PC-9 (cell line): ENCODE results near the gene PODXL. TPM values are rescaled to one million over a fixed set of nuclear protein-coding genes. Genes with fewer than 3 reads are reported as not detected.
A peak's percentile ranks its signal among the peaks of the same experiment; 100 is the strongest.

Experiments
- BruUV-seq: library from RNA; stranded (reverse); fragments of 400-500 nt; replicated peaks from 2 replicates; lab custom pipeline; 2021; lab: Mats Ljungman, UMichigan
- CTCF ChIA-PET: fragments of 300-600 bp; sonication (Branson Sonifier 250); formaldehyde crosslinking; loops from one replicate; lab custom pipeline; 2022; ENCODE audit warnings: antibody characterized with exemption; lab: Charles Lee
- POLR2A ChIA-PET: fragments of 300-600 bp; sonication (Branson Sonifier 250); formaldehyde crosslinking; loops from one replicate; lab custom pipeline; 2022; ENCODE audit warnings: antibody characterized with exemption; ENCODE audit not compliant: unreplicated experiment; lab: Charles Lee
- DNase-seq, 2 experiments: peaks; one replicate each; pipeline versions ENCODE4 v3.0.0 to v3.0.0-alpha.2; 2015 to 2022; ENCODE audit warnings: mixed read lengths in 1 of 2
- H2AFZ ChIP-seq: fragments of 200-600 bp; sonication (generic); 2 replicates; pipeline ENCODE4 v1.8.1; 2017; ENCODE audit warnings: antibody characterized with exemption
- H3F3A ChIP-seq: fragments of 200-600 bp; sonication (generic); 2 replicates; pipeline ENCODE4 v1.8.1; 2017; ENCODE audit warnings: antibody characterized with exemption, mild to moderate bottlenecking, low read depth; ENCODE audit not compliant: insufficient read depth
- H3K27ac ChIP-seq: fragments of 200-600 bp; sonication (generic); 2 replicates; pipeline ENCODE4 v1.6.1; 2016; ENCODE audit warnings: mixed run types
- H3K27me3 ChIP-seq: fragments of 200-600 bp; sonication (generic); 2 replicates; pipeline ENCODE4 v1.6.1; 2016; ENCODE audit warnings: low read depth, mixed run types; ENCODE audit not compliant: insufficient read depth
- H3K36me3 ChIP-seq: fragments of 200-600 bp; sonication (generic); 2 replicates; pipeline ENCODE4 v1.6.1; 2016; ENCODE audit warnings: low read depth, mixed run types
- H3K4me1 ChIP-seq: fragments of 200-600 bp; sonication (generic); replicated peaks from 2 replicates; pipeline ENCODE4 v1.6.1; 2016; ENCODE audit warnings: mixed run types; ENCODE audit not compliant: insufficient read depth
- H3K4me2 ChIP-seq: fragments of 200-600 bp; sonication (generic); 2 replicates; pipeline ENCODE4 v1.6.1; 2017; ENCODE audit warnings: mixed run types
- H3K4me3 ChIP-seq: fragments of 200-600 bp; sonication (generic); 2 replicates; pipeline ENCODE4 v1.6.1; 2016; ENCODE audit warnings: mixed run types
- H3K79me2 ChIP-seq: fragments of 200-600 bp; sonication (generic); 2 replicates; pipeline ENCODE4 v1.6.1; 2017; ENCODE audit warnings: low read depth, mixed run types
- H3K9me2 ChIP-seq: fragments of 200-600 bp; sonication (generic); 2 replicates; pipeline ENCODE4 v1.8.1; 2017; ENCODE audit warnings: mild to moderate bottlenecking; ENCODE audit not compliant: insufficient read depth
- H3K9me3 ChIP-seq: fragments of 200-600 bp; sonication (generic); 2 replicates; pipeline ENCODE4 v1.8.1; 2016; ENCODE audit warnings: low read depth; ENCODE audit not compliant: insufficient read depth
- H4K20me1 ChIP-seq: fragments of 200-600 bp; sonication (generic); 2 replicates; pipeline ENCODE4 v1.8.1; 2017; ENCODE audit not compliant: insufficient read depth
- EZH2 ChIP-seq: fragments of 200-600 bp; sonication (generic); IDR thresholded peaks from 2 replicates; pipeline ENCODE4 v1.8.0; 2017; ENCODE audit warnings: antibody characterized with exemption, low read depth
- intact Hi-C: fragments of 100-400 bp; cut with micrococcal nuclease; formaldehyde crosslinking; loops from one replicate; pipeline ENCODE4 v1.10.0; 2022; ENCODE audit not compliant: unreplicated experiment
- total RNA-seq: library from RNA; stranded (reverse); gene quantifications from 2 replicates; pipeline ENCODE4 v1.2.3, GENCODE V29; 2021
- TF ChIP-seq, protein P1 (sequence below): fragments of 200-600 bp; sonication (generic); conservative IDR thresholded peaks from 2 replicates; pipeline ENCODE4 v1.6.1; 2017; ENCODE audit warnings: mixed run types, antibody characterized with exemption, mild to moderate bottlenecking, moderate library complexity

Gene PODXL
- total RNA-seq, 1 experiment from 2014 or later = 75.3 TPM

DNA sequence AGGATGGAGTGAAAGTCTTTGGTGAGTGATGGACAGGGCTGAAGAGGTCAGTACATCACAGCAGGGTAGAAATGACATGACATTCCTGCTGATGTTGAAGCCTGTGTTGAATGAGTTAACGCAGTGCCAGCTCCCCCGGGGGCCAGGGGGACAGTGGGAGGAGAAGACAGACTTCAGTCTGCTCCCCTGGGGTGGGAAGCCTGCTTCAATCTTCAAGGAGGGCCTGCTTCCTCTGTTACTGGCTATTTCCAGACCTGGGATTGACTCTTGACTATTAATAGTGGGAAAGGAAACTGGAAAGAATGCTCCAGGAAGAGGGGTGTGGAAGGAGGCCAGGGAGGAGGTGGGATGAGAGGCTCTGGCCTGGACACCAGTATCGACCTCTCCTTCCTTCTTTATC lies 27.2 kb downstream of the PODXL start:
- 0 out of 2 replicates have a peak, but pooled peaks cover 10% of the 10 kb centered on the region for H3F3A ChIP-seq
- no peak for DNase-seq
- no peak overlapping the region for H3K4me2 ChIP-seq
- H3K36me3 ChIP-seq = no peaks in the 10 kb centered on the region
- BruUV-seq = no TSS peak
- H3K27me3 ChIP-seq = no peaks in the 10 kb centered on the region
- intact Hi-C loops = no loop called here
- H3K9me3 ChIP-seq = no peaks in the 10 kb centered on the region
- ChIA-PET CTCF (no interaction called here), POLR2A (no interaction called here)
- no peaks in the 10 kb centered on the region for H3K9me2 ChIP-seq
- peaks cover 71% of the 10 kb centered on the region for H3K79me2 ChIP-seq
- H3K4me3 ChIP-seq = no peak overlapping the region
- 0 out of 2 replicates have a peak, but pooled peaks cover 7% of the 10 kb centered on the region for H3K4me1 ChIP-seq
- H3K27ac ChIP-seq = no peak overlapping the region
- H4K20me1 ChIP-seq = no peaks in the 10 kb centered on the region
- no peak overlapping the region for H2AFZ ChIP-seq
- no peak for TF ChIP-seq EZH2
- TF ChIP-seq, protein P1, sequence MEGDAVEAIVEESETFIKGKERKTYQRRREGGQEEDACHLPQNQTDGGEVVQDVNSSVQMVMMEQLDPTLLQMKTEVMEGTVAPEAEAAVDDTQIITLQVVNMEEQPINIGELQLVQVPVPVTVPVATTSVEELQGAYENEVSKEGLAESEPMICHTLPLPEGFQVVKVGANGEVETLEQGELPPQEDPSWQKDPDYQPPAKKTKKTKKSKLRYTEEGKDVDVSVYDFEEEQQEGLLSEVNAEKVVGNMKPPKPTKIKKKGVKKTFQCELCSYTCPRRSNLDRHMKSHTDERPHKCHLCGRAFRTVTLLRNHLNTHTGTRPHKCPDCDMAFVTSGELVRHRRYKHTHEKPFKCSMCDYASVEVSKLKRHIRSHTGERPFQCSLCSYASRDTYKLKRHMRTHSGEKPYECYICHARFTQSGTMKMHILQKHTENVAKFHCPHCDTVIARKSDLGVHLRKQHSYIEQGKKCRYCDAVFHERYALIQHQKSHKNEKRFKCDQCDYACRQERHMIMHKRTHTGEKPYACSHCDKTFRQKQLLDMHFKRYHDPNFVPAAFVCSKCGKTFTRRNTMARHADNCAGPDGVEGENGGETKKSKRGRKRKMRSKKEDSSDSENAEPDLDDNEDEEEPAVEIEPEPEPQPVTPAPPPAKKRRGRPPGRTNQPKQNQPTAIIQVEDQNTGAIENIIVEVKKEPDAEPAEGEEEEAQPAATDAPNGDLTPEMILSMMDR = no peak

DNA sequence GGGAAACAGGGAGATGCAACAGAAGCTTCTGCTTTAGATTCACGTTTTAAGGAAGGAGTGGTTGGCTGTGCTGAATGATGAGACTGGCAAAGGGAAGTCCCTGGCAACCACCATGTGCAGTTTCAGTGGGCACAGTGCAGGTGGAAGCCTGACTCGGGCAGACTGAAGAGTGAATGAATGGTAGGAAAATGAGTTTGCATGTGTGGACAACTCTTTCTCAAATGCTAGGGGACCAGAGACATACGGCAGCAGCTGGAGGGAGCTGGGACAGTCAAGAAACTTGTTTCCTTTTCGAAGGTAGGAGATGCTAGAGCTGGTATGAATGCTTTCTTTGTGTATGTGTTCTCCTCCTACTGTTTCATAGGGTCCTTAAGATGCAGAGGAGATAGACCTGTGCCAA lies 29.0 kb downstream of the PODXL start:
- Histone ChIP-seq H3K4me3 (no peak overlapping the region), H4K20me1 (no peaks in the 10 kb centered on the region), H3K9me2 (no peaks in the 10 kb centered on the region), H3F3A (peaks cover 23% of the 10 kb centered on the region), H3K4me2 (no peak overlapping the region), H3K9me3 (no peaks in the 10 kb centered on the region), H3K27ac (no peak overlapping the region), H3K36me3 (no peaks in the 10 kb centered on the region), H3K79me2 (peaks cover 76% of the 10 kb centered on the region), H3K4me1 (peaks cover 15% of the 10 kb centered on the region), H3K27me3 (no peaks in the 10 kb centered on the region), H2AFZ (no peak overlapping the region)
- ChIA-PET POLR2A (no interaction called here), CTCF (no interaction called here)
- DNase-seq = no peak
- TF ChIP-seq EZH2 = no peak
- TF ChIP-seq, protein P1 = no peak
- no TSS peak for BruUV-seq
- intact Hi-C loops = no loop called here

DNA sequence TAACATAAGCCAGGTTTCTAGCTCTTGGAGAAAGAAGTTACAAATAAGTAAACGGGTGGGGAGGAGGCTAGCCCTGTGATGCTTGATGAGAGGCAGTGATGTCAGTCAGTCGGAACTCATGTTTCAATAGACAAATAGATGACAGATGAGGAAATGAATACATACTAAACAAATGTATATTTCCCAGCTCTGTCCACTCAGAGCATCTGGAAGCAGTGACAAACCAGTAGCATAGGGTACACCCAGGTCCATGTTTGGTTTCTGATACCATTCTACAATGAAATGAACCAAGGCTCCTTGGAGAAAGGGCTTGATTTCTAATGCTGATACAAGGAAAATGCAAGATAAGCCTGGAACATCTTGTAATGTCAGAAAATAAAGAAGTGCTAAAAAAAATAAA lies 30.6 kb downstream of the PODXL start:
- no peak overlapping the region for H3K4me2 ChIP-seq
- TF ChIP-seq EZH2 = no peak
- TF ChIP-seq, protein P1 = no peak
- H3K27me3 ChIP-seq = no peaks in the 10 kb centered on the region
- H3K9me2 ChIP-seq = no peaks in the 10 kb centered on the region
- intact Hi-C loops = no loop called here
- peak in 1 of 2 experiments; percentile 52 for DNase-seq
- no peaks in the 10 kb centered on the region for H4K20me1 ChIP-seq
- BruUV-seq = no TSS peak
- H3K4me1 ChIP-seq = peaks cover 32% of the 10 kb centered on the region
- H3K36me3 ChIP-seq = no peaks in the 10 kb centered on the region
- no peaks in the 10 kb centered on the region for H3K9me3 ChIP-seq
- ChIA-PET POLR2A (interaction anchor here (0.6 kb wide), 1 partner anchor 1735 kb away, joined by 4 read pairs; no protein-coding TSS in a partner anchor), CTCF (interaction anchor here (0.7 kb wide), 1 partner anchor 32 kb away, joined by 4 read pairs; no protein-coding TSS in a partner anchor)
- H3K79me2 ChIP-seq = peaks cover 71% of the 10 kb centered on the region
- peaks cover 40% of the 10 kb centered on the region for H3F3A ChIP-seq
- no peak overlapping the region for H2AFZ ChIP-seq
- H3K4me3 ChIP-seq = no peak overlapping the region
- H3K27ac ChIP-seq = peak overlapping the region; percentile 8
